Bronchial epithelial cell (primary cell): ENCODE measurements around the gene MIB1. TPM values are rescaled to one million over a fixed set of nuclear protein-coding genes. Genes with fewer than 3 reads are reported as not detected.

Experiments
- DNase-seq: peaks from one replicate; pipeline ENCODE4 v3.0.0-alpha.2; 2010; ENCODE audit warnings: low read depth
- FAIRE-seq: peaks from 2 replicates; lab custom pipeline; 2011; peaks lifted over from hg19 to GRCh38; lab: Jason Lieb, UNC
- H3K27me3 ChIP-seq: 2 replicates; pipeline ENCODE4 v1.5.1; 2011; ENCODE audit warnings: low read length; ENCODE audit not compliant: control insufficient read depth, insufficient read depth
- H3K36me3 ChIP-seq: 2 replicates; pipeline ENCODE4 v1.5.1; 2011; ENCODE audit warnings: low read length; ENCODE audit not compliant: control insufficient read depth, insufficient read depth
- H3K4me3 ChIP-seq: 2 replicates; pipeline ENCODE4 v1.5.1; 2011; ENCODE audit warnings: mild to moderate bottlenecking, low read depth, low read length, control low read depth
- total RNA-seq: library from RNA; depleted of rRNA; stranded (reverse); fragments of >200 nt; gene quantifications from 2 replicates; pipeline ENCODE4 v1.2.1, GENCODE V29; 2014
- TF ChIP-seq, protein P1 (sequence below): IDR thresholded peaks from 2 replicates; pipeline ENCODE4 v1.5.1; 2011; ENCODE audit warnings: mild to moderate bottlenecking, moderate library complexity, low read length, control low read depth, inconsistent platforms; ENCODE audit not compliant: insufficient read depth, severe bottlenecking

Gene MIB1
- total RNA-seq, 1 donor from 2014 or later: 95.3 TPM

DNA sequence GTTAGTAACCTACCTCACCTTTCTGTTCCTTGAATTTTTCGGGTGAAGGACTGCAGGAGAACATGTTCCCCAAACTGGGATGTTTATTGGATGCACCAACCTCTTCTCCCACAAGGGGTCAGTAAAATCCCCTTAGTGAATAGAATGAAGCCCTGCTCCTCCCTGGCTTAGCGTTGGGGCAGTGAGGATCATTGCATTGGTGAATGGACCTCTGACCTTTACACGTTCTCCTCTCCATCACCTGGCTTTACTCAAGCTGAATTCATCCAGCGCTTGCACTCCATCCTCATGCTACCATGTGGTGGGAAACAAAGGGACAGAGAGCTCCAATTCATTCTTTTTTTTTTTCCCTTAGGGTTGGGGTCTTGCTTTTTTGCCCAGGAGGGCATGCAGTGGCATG is 157.2 kb downstream of the MIB1 start:
- TF ChIP-seq, protein P1, sequence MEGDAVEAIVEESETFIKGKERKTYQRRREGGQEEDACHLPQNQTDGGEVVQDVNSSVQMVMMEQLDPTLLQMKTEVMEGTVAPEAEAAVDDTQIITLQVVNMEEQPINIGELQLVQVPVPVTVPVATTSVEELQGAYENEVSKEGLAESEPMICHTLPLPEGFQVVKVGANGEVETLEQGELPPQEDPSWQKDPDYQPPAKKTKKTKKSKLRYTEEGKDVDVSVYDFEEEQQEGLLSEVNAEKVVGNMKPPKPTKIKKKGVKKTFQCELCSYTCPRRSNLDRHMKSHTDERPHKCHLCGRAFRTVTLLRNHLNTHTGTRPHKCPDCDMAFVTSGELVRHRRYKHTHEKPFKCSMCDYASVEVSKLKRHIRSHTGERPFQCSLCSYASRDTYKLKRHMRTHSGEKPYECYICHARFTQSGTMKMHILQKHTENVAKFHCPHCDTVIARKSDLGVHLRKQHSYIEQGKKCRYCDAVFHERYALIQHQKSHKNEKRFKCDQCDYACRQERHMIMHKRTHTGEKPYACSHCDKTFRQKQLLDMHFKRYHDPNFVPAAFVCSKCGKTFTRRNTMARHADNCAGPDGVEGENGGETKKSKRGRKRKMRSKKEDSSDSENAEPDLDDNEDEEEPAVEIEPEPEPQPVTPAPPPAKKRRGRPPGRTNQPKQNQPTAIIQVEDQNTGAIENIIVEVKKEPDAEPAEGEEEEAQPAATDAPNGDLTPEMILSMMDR: peak; percentile 81
- FAIRE-seq (no peak), DNase-seq (peak; percentile 54)
- H3K27me3 ChIP-seq: no peaks in the 10 kb centered on the region
- no peaks in the 10 kb centered on the region for H3K36me3 ChIP-seq
- H3K4me3 ChIP-seq: no peak overlapping the region

GRCh38 chr18:21900605-21901352 is 160.2 kb downstream of the MIB1 start:
- no peak overlapping the region for H3K4me3 ChIP-seq
- no peak for DNase-seq
- peak; percentile 7 for FAIRE-seq
- no peaks in the 10 kb centered on the region for H3K36me3 ChIP-seq
- TF ChIP-seq, protein P1: no peak
- H3K27me3 ChIP-seq: no peaks in the 10 kb centered on the region

- Histone ChIP-seq H3K36me3 (no peaks in the 10 kb centered on the region), H3K4me3 (no peak overlapping the region), H3K27me3 (no peaks in the 10 kb centered on the region)
- TF ChIP-seq, protein P1: no peak
- DNase-seq (no peak), FAIRE-seq (no peak)
Observed at GRCh38 chr18:21901423-21901945, 160.9 kb downstream of the MIB1 start.

- Histone ChIP-seq H3K36me3 (no peaks in the 10 kb centered on the region), H3K27me3 (no peaks in the 10 kb centered on the region), H3K4me3 (no peak overlapping the region)
- DNase-seq: no peak
- no peak for FAIRE-seq
- TF ChIP-seq, protein P1: no peak
Observed at GRCh38 chr18:21903709-21904108, 163.1 kb downstream of the MIB1 start.

GRCh38 chr18:21904856-21905255 is 164.3 kb downstream of the MIB1 start:
- FAIRE-seq (no peak), DNase-seq (no peak)
- Histone ChIP-seq H3K4me3 (no peak overlapping the region), H3K27me3 (no peaks in the 10 kb centered on the region), H3K36me3 (no peaks in the 10 kb centered on the region)
- TF ChIP-seq, protein P1: no peak
